MM.1S (cell line): ENCODE data around the gene MMP7.

Source experiments
- CTCF ChIP-seq: fragments of 300-600 bp; sonication (generic); IDR thresholded peaks from 2 replicates; pipeline ENCODE4 v1.5.1; 2016; ENCODE audit warnings: antibody characterized with exemption, low read length, mixed read lengths
- EZH2phosphoT487 ChIP-seq: fragments of 300-600 bp; sonication (generic); IDR thresholded peaks from 2 replicates; pipeline ENCODE4 v1.6.1; 2018; ENCODE audit warnings: antibody characterized with exemption, low read length

- TF ChIP-seq CTCF (no peak), EZH2phosphoT487 (no peak)
Observed at GRCh38 chr11:102482433-102482832, 48.1 kb downstream of the MMP7 start.
